HepG2 (cell line): ENCODE measurements around the gene SYNGR1.

Experiments used
- RAD51 ChIP-seq: fragments of 450-650 bp; IDR thresholded peaks from 2 replicates; pipeline ENCODE4 v1.6.1; 2016; ENCODE audit warnings: borderline replicate concordance
- ZNF441 ChIP-seq: sonication (generic); formaldehyde crosslinking; IDR thresholded peaks from 2 replicates; pipeline ENCODE4 v1.7.0; 2021; ENCODE audit warnings: missing genetic modification reagents, borderline replicate concordance
- TF ChIP-seq, protein P1 (sequence below): fragments of 450-650 bp; IDR thresholded peaks from 2 replicates; pipeline ENCODE4 v1.6.1; 2017; ENCODE audit warnings: mild to moderate bottlenecking

GRCh38 chr22:39355080-39355479 is 5.3 kb downstream of the SYNGR1 start:
- TF ChIP-seq RAD51 (no peak), ZNF441 (CRISPR knock-in tag) (no peak)
- TF ChIP-seq, protein P1, sequence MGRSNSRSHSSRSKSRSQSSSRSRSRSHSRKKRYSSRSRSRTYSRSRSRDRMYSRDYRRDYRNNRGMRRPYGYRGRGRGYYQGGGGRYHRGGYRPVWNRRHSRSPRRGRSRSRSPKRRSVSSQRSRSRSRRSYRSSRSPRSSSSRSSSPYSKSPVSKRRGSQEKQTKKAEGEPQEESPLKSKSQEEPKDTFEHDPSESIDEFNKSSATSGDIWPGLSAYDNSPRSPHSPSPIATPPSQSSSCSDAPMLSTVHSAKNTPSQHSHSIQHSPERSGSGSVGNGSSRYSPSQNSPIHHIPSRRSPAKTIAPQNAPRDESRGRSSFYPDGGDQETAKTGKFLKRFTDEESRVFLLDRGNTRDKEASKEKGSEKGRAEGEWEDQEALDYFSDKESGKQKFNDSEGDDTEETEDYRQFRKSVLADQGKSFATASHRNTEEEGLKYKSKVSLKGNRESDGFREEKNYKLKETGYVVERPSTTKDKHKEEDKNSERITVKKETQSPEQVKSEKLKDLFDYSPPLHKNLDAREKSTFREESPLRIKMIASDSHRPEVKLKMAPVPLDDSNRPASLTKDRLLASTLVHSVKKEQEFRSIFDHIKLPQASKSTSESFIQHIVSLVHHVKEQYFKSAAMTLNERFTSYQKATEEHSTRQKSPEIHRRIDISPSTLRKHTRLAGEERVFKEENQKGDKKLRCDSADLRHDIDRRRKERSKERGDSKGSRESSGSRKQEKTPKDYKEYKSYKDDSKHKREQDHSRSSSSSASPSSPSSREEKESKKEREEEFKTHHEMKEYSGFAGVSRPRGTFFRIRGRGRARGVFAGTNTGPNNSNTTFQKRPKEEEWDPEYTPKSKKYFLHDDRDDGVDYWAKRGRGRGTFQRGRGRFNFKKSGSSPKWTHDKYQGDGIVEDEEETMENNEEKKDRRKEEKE: no peak
